Activated naive CD8-positive, alpha-beta T cell treated with anti-CD3 and anti-CD28 coated beads, Interleukin-2, amount 50 U/mL, for 24 hours (primary cell): ENCODE measurements around the gene E4F1.
"Not testable (repeated sequence)": the region's sequence is repeated elsewhere in the genome, so short reads cannot be mapped to it uniquely, and the experiment has no call there.

Experiments used
- ATAC-seq: fragments of 150-1000 bp; cut with Tn5 transposase; one replicate; pipeline ENCODE4 v1.10.0; 2021
- DNase-seq: peaks from one replicate; pipeline ENCODE4 v3.0.0; 2021
- H3K27ac Mint-ChIP-seq: one replicate; pipeline ENCODE4 v1.8.0; 2021; ENCODE audit warnings: mild to moderate bottlenecking, mixed read lengths
- H3K27me3 Mint-ChIP-seq: one replicate; pipeline ENCODE4 v1.8.0; 2021; ENCODE audit warnings: mixed read lengths
- H3K36me3 Mint-ChIP-seq: one replicate; pipeline ENCODE4 v1.8.0; 2021; ENCODE audit warnings: low read depth, mixed read lengths
- H3K4me1 Mint-ChIP-seq: one replicate; pipeline ENCODE4 v1.8.0; 2021; ENCODE audit warnings: mixed read lengths
- H3K4me3 Mint-ChIP-seq: one replicate; pipeline ENCODE4 v1.8.0; 2021; ENCODE audit warnings: mild to moderate bottlenecking, moderate library complexity, mixed read lengths
- H3K9me3 Mint-ChIP-seq: one replicate; pipeline ENCODE4 v1.8.0; 2021; ENCODE audit warnings: mixed read lengths

Gene E4F1

DNA sequence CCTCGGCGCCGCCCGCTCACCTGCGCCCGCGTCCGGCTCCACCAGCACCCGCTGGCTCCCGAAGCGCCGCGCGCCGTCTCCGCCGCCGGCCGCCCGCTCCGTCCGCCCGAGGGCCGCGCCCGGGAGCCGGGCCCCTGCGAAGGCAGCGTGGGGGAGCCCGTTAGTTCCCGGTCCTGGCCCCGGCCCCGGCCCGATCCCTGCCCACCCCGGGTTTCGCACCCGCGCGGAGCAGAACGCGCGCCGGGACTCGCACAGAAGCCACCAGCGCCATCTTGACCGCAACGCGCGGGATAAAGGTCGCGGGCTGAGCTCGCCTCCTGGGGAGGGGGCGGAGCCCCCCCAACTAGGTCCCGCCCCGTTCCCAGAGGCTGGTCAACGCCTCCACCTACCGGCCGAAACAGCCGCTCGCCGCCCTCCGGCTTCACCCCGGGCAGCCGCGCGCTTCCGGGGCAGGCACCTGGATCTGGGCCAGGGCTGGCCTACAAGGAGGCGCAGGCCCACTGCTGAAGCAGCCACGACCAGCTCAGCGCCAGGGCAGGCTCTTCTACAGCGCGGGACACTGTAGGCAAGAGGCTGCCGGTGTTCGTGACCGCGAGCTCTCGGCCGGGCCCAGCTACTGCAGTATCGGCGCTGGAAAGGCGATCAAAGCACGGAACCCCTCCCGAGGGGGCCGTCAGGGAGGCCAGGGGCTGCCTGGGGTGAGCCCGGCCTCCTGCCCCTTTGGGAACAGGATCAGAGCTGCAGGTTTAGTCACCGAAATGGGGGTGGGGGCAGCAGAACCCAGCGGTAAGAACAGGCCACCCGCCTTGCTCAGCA lies 28.1 kb downstream of the E4F1 start, which contains the start of gene ECI1:
Gene ECI1, minus strand, starts transcription at position 292 of the 816 bp plus-strand sequence. Its CDS starts 21 bp downstream, at position 271.
- Mint-ChIP-seq H3K4me1 (peaks cover 15% of the 10 kb centered on the region), H3K27me3 (no peaks in the 10 kb centered on the region), H3K9me3 (no peaks in the 10 kb centered on the region), H3K27ac (peak within 1 kb of the TSS; percentile 88), H3K4me3 (peak within 1 kb of the TSS; percentile 87), H3K36me3 (peaks cover 34% of the 10 kb centered on the region)
- ATAC-seq (peak; percentile 88), DNase-seq (peak; percentile 92)

GRCh38 chr16:2252806-2253148 lies 29.4 kb downstream of the E4F1 start:
- H3K27ac Mint-ChIP-seq, result no peak overlapping the region
- no peak for ATAC-seq
- peaks cover 15% of the 10 kb centered on the region for H3K4me1 Mint-ChIP-seq
- DNase-seq, result no peak
- no peak overlapping the region for H3K4me3 Mint-ChIP-seq
- no peaks in the 10 kb centered on the region for H3K9me3 Mint-ChIP-seq
- H3K27me3 Mint-ChIP-seq, result no peaks in the 10 kb centered on the region
- peaks cover 45% of the 10 kb centered on the region for H3K36me3 Mint-ChIP-seq

- ATAC-seq, result no peak
- Mint-ChIP-seq H3K4me3 (peak overlapping the region; percentile 32), H3K9me3 (no peaks in the 10 kb centered on the region), H3K27me3 (no peaks in the 10 kb centered on the region), H3K36me3 (peaks cover 51% of the 10 kb centered on the region), H3K27ac (no peak overlapping the region), H3K4me1 (peaks cover 15% of the 10 kb centered on the region)
- no peak for DNase-seq
Measured at GRCh38 chr16:2253293-2253692, 29.9 kb downstream of the E4F1 start.

DNA sequence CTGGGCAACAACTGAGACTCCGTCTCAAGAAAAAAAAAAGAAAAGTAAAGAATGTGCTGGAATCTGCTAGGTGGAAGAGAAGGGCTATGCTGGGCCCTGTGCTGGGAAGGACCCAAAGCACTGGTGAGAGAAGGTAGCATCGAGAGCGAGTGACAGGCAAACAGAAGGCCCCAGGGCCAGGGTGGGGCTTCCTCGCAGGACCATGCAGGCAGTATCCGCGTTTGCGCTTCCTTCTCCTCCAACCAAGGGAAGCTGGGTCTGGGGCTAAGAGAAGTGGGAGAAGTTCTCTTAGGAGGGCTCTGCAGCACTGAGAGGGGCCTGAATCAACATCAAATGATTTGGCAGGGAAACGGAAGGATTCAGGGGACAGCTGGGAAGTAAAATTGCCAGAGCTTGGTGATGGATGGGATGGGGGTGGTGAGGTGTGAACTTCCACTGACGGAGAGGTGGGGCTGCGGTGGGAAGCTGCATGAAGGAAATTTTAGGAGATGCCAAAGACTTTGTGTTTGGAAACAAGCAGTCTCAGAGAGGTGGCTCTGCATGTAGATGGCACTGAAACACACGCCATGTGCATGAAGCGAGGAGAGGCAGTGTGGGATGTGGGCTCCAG lies 33.2 kb downstream of the E4F1 start:
- no peak for ATAC-seq
- peaks cover 7% of the 10 kb centered on the region for H3K4me1 Mint-ChIP-seq
- no peak for DNase-seq
- no peak overlapping the region for H3K4me3 Mint-ChIP-seq
- peaks cover 65% of the 10 kb centered on the region for H3K36me3 Mint-ChIP-seq
- no peaks in the 10 kb centered on the region for H3K27me3 Mint-ChIP-seq
- H3K9me3 Mint-ChIP-seq, result no peaks in the 10 kb centered on the region
- H3K27ac Mint-ChIP-seq, result peak overlapping the region; percentile 27

DNA sequence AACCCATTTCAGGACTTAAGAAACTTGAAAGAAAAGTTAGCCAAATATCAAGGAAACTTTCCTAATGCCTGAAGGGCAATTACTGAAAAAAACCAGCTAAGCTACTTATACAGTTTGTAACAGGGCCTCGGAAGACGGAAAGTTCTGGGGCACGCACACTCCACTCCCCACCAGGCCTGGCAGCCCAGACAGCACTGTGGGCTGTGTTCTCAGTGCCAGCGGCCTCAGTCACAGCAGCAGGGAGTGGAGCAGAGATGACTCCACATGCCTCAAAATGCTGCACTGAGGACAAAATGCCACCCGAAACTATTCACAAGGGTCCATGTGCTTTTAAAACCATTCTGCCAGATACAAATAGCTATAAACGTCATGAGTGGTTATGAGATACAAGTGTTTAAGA lies 34.3 kb downstream of the E4F1 start:
- Mint-ChIP-seq H3K36me3 (peaks cover 72% of the 10 kb centered on the region), H3K9me3 (no peaks in the 10 kb centered on the region), H3K27ac (no peak overlapping the region)

GRCh38 chr16:2258530-2258929 lies 35.1 kb downstream of the E4F1 start:
- not testable (repeated sequence) for H3K9me3 Mint-ChIP-seq, H3K27me3 Mint-ChIP-seq, H3K4me1 Mint-ChIP-seq, ATAC-seq, H3K27ac Mint-ChIP-seq, DNase-seq, H3K4me3 Mint-ChIP-seq
- peaks cover 68% of the 10 kb centered on the region for H3K36me3 Mint-ChIP-seq

More for the DNA sequence above, 34.3 kb downstream of the E4F1 start:
- no peak overlapping the region for H3K4me3 Mint-ChIP-seq
- no peaks in the 10 kb centered on the region for H3K27me3 Mint-ChIP-seq
- H3K4me1 Mint-ChIP-seq, result peaks cover 3% of the 10 kb centered on the region
- ATAC-seq (no peak), DNase-seq (no peak)

- Mint-ChIP-seq H3K36me3 (peaks cover 73% of the 10 kb centered on the region), H3K9me3 (no peaks in the 10 kb centered on the region), H3K27me3 (no peaks in the 10 kb centered on the region), H3K4me3 (no peak overlapping the region), H3K27ac (no peak overlapping the region), H3K4me1 (peaks cover 16% of the 10 kb centered on the region)
- DNase-seq (no peak), ATAC-seq (no peak)
Measured at GRCh38 chr16:2260250-2260649, 36.9 kb downstream of the E4F1 start.

DNA sequence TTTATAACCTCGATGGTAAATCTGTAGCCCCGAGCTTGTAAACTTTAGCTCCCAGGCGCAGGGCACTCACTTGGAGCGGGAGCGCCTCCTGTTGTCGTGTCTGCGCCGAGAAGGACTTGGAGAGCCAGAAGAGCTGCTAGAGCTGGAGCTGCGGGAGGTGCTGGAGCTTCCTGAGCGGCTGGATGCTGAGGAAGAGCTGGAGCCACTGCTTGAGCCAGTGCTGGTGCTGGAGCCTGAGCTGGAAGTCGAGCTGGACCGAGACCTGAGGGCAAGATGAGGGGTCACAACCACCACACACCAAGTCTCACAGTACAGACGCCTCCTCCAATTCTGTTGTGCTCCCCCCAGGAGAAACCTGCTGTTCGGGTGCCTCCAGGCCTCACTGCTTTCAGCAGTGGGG lies 39.6 kb downstream of the E4F1 start:
- not testable (repeated sequence) for H3K9me3 Mint-ChIP-seq, H3K4me3 Mint-ChIP-seq, H3K27me3 Mint-ChIP-seq, DNase-seq, ATAC-seq
- Mint-ChIP-seq H3K27ac (peak overlapping the region; percentile 31), H3K4me1 (peaks cover 35% of the 10 kb centered on the region), H3K36me3 (peaks cover 67% of the 10 kb centered on the region)

GRCh38 chr16:2266887-2267286 lies 43.5 kb downstream of the E4F1 start:
- DNase-seq, ATAC-seq, H3K9me3 Mint-ChIP-seq, H3K27me3 Mint-ChIP-seq: not testable (repeated sequence)
- Mint-ChIP-seq H3K36me3 (peaks cover 43% of the 10 kb centered on the region), H3K4me3 (peak overlapping the region; percentile 89), H3K27ac (peak overlapping the region; percentile 98), H3K4me1 (peaks cover 50% of the 10 kb centered on the region)

DNA sequence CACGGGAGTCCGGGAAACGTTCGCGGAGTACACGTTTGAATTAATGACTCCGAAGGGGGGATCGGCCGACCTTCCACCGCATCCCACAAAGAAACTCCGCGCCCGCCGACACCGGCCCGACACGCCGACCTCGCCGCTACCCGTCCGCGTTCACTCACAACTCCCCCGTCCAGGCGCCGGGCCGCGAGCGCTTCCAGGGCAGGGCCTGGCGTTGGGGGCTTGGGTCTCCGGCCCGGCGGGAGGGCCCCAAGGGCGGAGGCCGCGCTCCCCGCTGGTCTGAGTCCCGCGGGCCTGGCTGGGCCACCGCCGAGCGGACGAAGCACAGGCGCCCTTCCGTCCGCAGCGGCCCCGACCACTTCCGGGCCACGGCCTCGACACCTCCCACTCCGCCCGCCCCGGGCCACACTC lies 44.1 kb downstream of the E4F1 start:
- Mint-ChIP-seq H3K4me1 (peaks cover 50% of the 10 kb centered on the region), H3K36me3 (peaks cover 37% of the 10 kb centered on the region), H3K4me3 (peak overlapping the region; percentile 89), H3K27ac (peak overlapping the region; percentile 98)
- ATAC-seq, result peak; percentile 65
- H3K27me3 Mint-ChIP-seq, H3K9me3 Mint-ChIP-seq, DNase-seq: not testable (repeated sequence)

DNA sequence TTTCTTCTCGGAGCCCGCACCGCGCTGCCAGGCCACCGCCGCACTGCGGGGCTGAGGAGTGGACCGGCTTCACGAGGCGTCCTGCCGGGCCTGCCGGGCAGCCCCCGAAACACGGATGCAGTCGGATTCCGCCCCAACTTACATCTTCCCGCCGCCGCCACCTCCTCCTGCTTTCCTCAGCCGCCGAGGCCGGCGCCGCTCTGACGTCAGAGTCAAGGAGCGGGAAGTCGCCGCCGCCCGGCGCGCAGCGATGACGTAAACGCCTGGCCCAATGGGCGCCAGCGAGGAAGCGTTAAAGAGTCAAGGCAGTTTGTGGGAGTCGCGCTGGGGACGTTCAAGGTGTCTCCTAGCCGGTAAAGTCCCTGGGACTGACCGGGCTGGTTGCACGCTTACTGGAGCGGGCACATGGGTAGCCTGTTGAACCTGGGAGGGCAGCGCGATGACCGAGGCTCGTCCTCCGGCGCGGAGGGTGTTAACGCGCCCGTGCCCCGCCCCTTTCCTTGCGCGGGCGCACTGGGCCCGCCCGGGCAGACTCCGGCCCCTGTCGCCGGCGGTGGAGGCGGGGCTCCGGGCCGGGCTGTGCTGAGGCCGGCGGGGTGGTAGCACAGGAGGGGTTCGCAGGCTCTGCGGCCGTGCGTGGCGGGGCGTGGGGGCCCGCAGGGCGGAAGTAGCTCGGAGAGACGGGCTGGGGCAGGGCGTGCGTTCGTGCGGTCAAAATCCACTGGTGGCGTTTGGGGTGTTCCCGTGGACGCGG lies 44.7 kb downstream of the E4F1 start, which contains the start of gene RNPS1:
Gene RNPS1, minus strand, starts transcription at position 214 of the 754 bp plus-strand sequence. CDS start 3,483 bp downstream, outside the sequence.
- Mint-ChIP-seq H3K4me1 (peaks cover 46% of the 10 kb centered on the region), H3K36me3 (peaks cover 32% of the 10 kb centered on the region), H3K9me3 (no peaks in the 10 kb centered on the region), H3K27me3 (no peaks in the 10 kb centered on the region), H3K4me3 (peak within 1 kb of the TSS; percentile 89), H3K27ac (peak within 1 kb of the TSS; percentile 98)
- ATAC-seq, result peak; percentile 90
- DNase-seq, result peak; percentile 98

DNA sequence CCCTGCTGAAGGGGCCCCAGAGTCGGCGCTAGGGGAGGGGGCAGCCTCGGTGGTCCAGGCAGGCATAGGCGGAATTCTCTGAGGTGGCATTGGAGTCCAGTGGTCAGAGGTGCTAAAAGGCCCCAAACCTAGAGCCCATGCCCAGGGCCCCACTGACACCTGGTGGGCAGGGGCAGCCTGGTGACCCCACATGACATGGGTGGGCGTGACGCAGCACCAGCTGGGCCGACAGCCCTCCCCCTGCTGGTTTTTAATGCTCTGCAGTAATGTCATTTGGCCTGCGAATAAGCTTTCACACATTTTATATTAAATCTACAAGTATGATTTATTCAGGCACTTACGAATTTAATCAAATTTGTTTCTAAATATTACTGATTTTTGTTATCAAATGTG lies 46.7 kb downstream of the E4F1 start:
- Mint-ChIP-seq H3K4me3 (no peak overlapping the region), H3K27me3 (no peaks in the 10 kb centered on the region)
- no peak for ATAC-seq

DNA sequence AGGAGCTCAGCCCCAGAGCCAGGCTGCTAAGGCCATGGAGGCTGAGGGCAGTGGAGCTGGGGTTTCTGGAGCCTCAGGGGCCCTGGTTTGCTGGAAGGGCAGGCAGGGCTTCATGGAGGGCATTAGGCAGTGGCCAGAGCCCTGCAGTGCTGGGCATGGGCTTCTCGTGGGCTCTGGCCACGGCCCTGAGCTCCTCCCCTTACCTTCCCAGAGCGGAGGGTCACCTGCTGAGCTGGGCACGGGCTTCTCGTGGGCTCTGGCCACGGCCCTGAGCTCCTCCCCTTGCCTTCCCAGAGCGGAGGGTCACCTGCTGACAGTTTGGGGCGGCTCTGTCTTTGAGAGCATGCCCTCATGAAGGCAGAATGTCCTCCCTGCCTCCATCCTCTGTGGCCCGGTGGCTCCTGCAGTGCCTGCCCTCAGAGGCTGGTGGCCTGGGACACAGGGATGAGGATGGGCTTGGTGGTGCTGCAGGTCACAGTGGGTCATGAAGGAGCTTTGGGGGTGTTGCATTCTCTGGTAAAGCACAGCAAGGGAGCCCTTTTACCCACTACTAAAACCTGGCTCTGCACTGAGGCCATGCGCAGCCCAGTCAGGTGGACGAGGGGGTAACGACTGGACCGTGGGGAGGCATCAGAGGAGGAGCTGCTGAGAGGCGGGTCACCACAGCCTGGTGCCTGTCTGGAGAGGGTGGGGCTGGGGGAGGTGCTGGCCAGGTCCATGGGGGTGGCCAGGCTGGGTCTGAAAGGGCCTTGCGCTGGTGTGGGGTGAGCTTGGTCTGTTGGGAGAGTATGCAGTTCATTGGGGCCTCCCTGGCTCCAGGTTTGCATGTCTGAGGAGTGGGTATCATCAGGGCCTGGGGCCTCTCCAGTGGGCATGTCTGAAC lies 47.4 kb downstream of the E4F1 start:
- no peak overlapping the region for H3K4me3 Mint-ChIP-seq
- ATAC-seq (no peak), DNase-seq (no peak)
- H3K27ac Mint-ChIP-seq, result no peak overlapping the region
- H3K27me3 Mint-ChIP-seq, result no peaks in the 10 kb centered on the region
- H3K4me1 Mint-ChIP-seq, result peaks cover 30% of the 10 kb centered on the region
- H3K9me3 Mint-ChIP-seq, result no peaks in the 10 kb centered on the region
- H3K36me3 Mint-ChIP-seq, result peaks cover 16% of the 10 kb centered on the region

More for the DNA sequence above, 46.7 kb downstream of the E4F1 start:
- H3K9me3 Mint-ChIP-seq, result no peaks in the 10 kb centered on the region
- no peak for DNase-seq
- peaks cover 38% of the 10 kb centered on the region for H3K4me1 Mint-ChIP-seq
- no peak overlapping the region for H3K27ac Mint-ChIP-seq
- peaks cover 22% of the 10 kb centered on the region for H3K36me3 Mint-ChIP-seq
